OCI-LY7 (cell line): ENCODE measurements around the gene CLTB. TPM values are rescaled to one million over a fixed set of nuclear protein-coding genes. Genes with fewer than 3 reads are reported as not detected.

Experiments
- BruUV-seq: library from RNA; stranded (reverse); fragments of 400-500 nt; replicated peaks from 2 replicates; lab custom pipeline; 2021; lab: Mats Ljungman, UMichigan
- CTCF ChIA-PET: fragments of 300-600 bp; sonication (Branson Sonifier 250); formaldehyde crosslinking; loops from one replicate; lab custom pipeline; 2022; ENCODE audit warnings: antibody characterized with exemption; ENCODE audit not compliant: unreplicated experiment; lab: Charles Lee
- POLR2A ChIA-PET: fragments of 300-600 bp; sonication (Branson Sonifier 250); formaldehyde crosslinking; loops from one replicate; lab custom pipeline; 2022; ENCODE audit warnings: antibody characterized with exemption; lab: Charles Lee
- DNase-seq: peaks from one replicate; pipeline ENCODE4 v3.0.0-alpha.2; 2015; ENCODE audit warnings: low spot score
- H2AFZ ChIP-seq: fragments of 200-600 bp; sonication (generic), shearing (Covaris generic); 2 replicates; pipeline ENCODE4 v1.6.1; 2014; ENCODE audit warnings: mild to moderate bottlenecking, antibody characterized with exemption, low read length, moderate library complexity
- H3K27ac ChIP-seq: fragments of 200-600 bp; sonication (generic); 2 replicates; pipeline ENCODE4 v1.5.1; 2014; ENCODE audit warnings: mixed run types, low read depth, mild to moderate bottlenecking, moderate library complexity, low read length, inconsistent platforms; ENCODE audit not compliant: poor library complexity, severe bottlenecking
- H3K36me3 ChIP-seq: fragments of 200-600 bp; sonication (generic); 2 replicates; pipeline ENCODE4 v1.6.1; 2014; ENCODE audit warnings: mild to moderate bottlenecking, antibody characterized with exemption, low read length, moderate library complexity, mixed read lengths; ENCODE audit not compliant: insufficient read depth
- H3K4me1 ChIP-seq: fragments of 200-600 bp; sonication (generic); 2 replicates; pipeline ENCODE4 v1.5.1; 2014; ENCODE audit warnings: mild to moderate bottlenecking, low read length; ENCODE audit not compliant: insufficient read depth, poor library complexity, severe bottlenecking
- H3K4me2 ChIP-seq: fragments of 200-600 bp; sonication (generic); 2 replicates; pipeline ENCODE4 v1.6.1; 2014; ENCODE audit warnings: mild to moderate bottlenecking, low read length
- H3K4me3 ChIP-seq: fragments of 200-600 bp; sonication (generic); 2 replicates; pipeline ENCODE4 v1.5.1; 2014; ENCODE audit warnings: mild to moderate bottlenecking, low read depth, low read length; ENCODE audit not compliant: poor library complexity, severe bottlenecking
- H3K79me2 ChIP-seq: fragments of 200-600 bp; sonication (generic); 2 replicates; pipeline ENCODE4 v1.6.1; 2016; ENCODE audit warnings: low read depth, mild to moderate bottlenecking, low read length, moderate library complexity, mixed read lengths; ENCODE audit not compliant: insufficient read depth
- H3K9me2 ChIP-seq: fragments of 200-600 bp; sonication (generic); 2 replicates; pipeline ENCODE4 v1.6.1; 2016; ENCODE audit warnings: mild to moderate bottlenecking, low read length, mixed read lengths; ENCODE audit not compliant: insufficient read depth
- H3K9me3 ChIP-seq: fragments of 200-600 bp; sonication (generic); 2 replicates; pipeline ENCODE4 v1.6.1; 2014; ENCODE audit warnings: mild to moderate bottlenecking, mixed run types, low read length, mixed read lengths
- H4K20me1 ChIP-seq: fragments of 200-600 bp; sonication (generic); 2 replicates; pipeline ENCODE4 v1.6.1; 2014; ENCODE audit warnings: mild to moderate bottlenecking, antibody characterized with exemption, low read length, moderate library complexity, mixed read lengths; ENCODE audit not compliant: insufficient read depth
- EZH2phosphoT487 ChIP-seq: fragments of 200-600 bp; sonication (generic); IDR thresholded peaks from 2 replicates; pipeline ENCODE4 v1.6.1; 2018; ENCODE audit warnings: low read depth, borderline replicate concordance, mild to moderate bottlenecking, mixed run types, antibody characterized with exemption, low read length, moderate library complexity, mixed read lengths
- intact Hi-C: fragments of 100-400 bp; cut with micrococcal nuclease; formaldehyde crosslinking; loops from one replicate; pipeline ENCODE4 v1.10.0; 2022; ENCODE audit not compliant: unreplicated experiment
- total RNA-seq, 2 experiments: library from RNA; depleted of rRNA in 1 of 2; stranded (reverse); fragments of >200 nt in 1 of 2; shearing (Covaris generic) in 1 of 2; gene quantifications; 2 replicates each; pipeline ENCODE4 v1.2.3, GENCODE V29; 2014 to 2022
- TF ChIP-seq, protein P1 (sequence below): fragments of 200-600 bp; sonication (generic); conservative IDR thresholded peaks from 2 replicates; pipeline ENCODE4 v1.5.1; 2014; ENCODE audit warnings: mild to moderate bottlenecking, antibody characterized with exemption, low read length, moderate library complexity, mixed read lengths

Gene CLTB
- total RNA-seq, 2 experiments from 2014 or later: 53.0 to 53.4 TPM

DNA sequence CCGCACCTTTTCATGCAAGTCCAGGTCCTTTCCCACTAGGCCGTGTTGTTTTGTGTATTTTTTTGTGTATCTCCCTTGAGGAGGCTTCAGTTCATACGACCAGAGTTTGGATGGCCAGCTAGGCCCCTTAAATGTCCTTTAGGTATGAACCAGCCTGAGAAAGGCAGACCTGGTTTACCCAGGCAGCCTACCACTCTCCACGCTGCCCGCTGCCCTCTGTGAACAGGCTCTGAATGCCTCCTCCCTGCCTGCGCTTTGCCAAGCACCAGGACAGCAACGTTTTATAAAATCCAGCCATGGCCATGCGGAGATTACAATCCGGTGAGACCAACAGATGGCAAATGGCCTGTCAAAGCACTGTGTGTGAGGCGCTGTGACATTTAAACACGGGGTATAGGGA is 626 bp upstream of the CLTB start:
- no peak for TF ChIP-seq EZH2phosphoT487
- TF ChIP-seq, protein P1, sequence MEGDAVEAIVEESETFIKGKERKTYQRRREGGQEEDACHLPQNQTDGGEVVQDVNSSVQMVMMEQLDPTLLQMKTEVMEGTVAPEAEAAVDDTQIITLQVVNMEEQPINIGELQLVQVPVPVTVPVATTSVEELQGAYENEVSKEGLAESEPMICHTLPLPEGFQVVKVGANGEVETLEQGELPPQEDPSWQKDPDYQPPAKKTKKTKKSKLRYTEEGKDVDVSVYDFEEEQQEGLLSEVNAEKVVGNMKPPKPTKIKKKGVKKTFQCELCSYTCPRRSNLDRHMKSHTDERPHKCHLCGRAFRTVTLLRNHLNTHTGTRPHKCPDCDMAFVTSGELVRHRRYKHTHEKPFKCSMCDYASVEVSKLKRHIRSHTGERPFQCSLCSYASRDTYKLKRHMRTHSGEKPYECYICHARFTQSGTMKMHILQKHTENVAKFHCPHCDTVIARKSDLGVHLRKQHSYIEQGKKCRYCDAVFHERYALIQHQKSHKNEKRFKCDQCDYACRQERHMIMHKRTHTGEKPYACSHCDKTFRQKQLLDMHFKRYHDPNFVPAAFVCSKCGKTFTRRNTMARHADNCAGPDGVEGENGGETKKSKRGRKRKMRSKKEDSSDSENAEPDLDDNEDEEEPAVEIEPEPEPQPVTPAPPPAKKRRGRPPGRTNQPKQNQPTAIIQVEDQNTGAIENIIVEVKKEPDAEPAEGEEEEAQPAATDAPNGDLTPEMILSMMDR: no peak
- Histone ChIP-seq H3K36me3 (no peaks in the 10 kb centered on the region), H3K4me2 (peak overlapping the region; percentile 68), H2AFZ (peak overlapping the region; percentile 78), H3K9me2 (no peaks in the 10 kb centered on the region), H3K27ac (no peak overlapping the region), H3K4me3 (peak overlapping the region; percentile 86), H4K20me1 (no peaks in the 10 kb centered on the region), H3K9me3 (peaks cover 13% of the 10 kb centered on the region; the same call in 1 of the 2 replicates), H3K4me1 (peaks cover 19% of the 10 kb centered on the region), H3K79me2 (peaks cover 11% of the 10 kb centered on the region; the same call in 1 of the 2 replicates)
- intact Hi-C loops: loop anchor here (1.0 to 2.0 kb wide), 4 partner anchors 126 to 230 kb away; partner anchors contain the start of gene TSPAN17
- BruUV-seq: no TSS peak
- CTCF ChIA-PET: interaction anchor here (0.5 to 0.6 kb wide), 4 partner anchors 9 to 321 kb away, joined by 3 read pairs; no protein-coding TSS in a partner anchor
- DNase-seq: no peak
- POLR2A ChIA-PET: no interaction called here

DNA sequence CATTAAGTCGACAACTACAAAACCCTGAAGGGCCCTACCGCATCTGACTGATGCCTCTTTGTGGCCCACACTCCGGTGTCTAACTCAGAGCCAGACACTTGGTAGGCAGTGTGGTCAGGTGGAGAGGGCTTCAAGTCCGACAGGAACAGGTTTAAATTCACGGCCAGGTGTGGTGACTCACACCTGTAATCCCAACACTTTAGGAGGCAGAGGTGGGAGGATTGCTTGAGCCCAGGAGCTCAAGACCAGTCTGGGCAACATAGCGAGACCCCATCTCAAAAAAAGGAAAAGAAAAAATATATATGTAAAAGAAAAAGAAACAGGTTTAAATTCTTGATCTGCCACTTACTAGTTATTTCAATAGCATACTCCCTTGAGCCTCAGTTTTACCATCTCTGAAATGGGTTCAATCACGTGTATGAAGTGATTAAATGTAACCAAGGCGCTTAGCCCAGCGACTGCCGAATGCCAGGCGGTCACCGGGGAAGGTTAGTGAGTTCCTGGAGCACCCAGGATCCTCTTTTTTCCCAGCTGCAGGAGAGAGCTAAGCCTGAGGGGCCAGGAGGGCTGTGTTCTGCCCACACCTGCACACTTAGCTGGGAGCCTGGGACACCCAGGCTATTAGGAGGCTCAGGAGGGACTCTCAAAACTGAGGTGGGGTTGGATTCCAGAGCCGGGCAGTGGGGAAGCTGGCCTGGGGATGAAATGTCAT is 943 bp downstream of the CLTB start:
- ChIA-PET POLR2A (interaction anchor here (0.6 to 0.7 kb wide), 2 partner anchors 123 to 1034 kb away, joined by 3 to 4 read pairs; no protein-coding TSS in a partner anchor), CTCF (no interaction called here)
- Histone ChIP-seq H3K9me2 (no peaks in the 10 kb centered on the region), H3K9me3 (peaks cover 2% of the 10 kb centered on the region; the same call in 1 of the 2 replicates), H2AFZ (peak overlapping the region; percentile 60; the same call in 1 of the 2 replicates), H4K20me1 (no peaks in the 10 kb centered on the region), H3K4me2 (peak overlapping the region; percentile 94), H3K36me3 (no peaks in the 10 kb centered on the region), H3K4me1 (peaks cover 25% of the 10 kb centered on the region), H3K4me3 (peak overlapping the region; percentile 86), H3K79me2 (peaks cover 11% of the 10 kb centered on the region; the same call in 1 of the 2 replicates), H3K27ac (peak overlapping the region; percentile 2)
- DNase-seq: peak; percentile 18
- TF ChIP-seq EZH2phosphoT487: no peak
- TF ChIP-seq, protein P1: no peak
- BruUV-seq: no TSS peak
- intact Hi-C loops: no loop called here

DNA sequence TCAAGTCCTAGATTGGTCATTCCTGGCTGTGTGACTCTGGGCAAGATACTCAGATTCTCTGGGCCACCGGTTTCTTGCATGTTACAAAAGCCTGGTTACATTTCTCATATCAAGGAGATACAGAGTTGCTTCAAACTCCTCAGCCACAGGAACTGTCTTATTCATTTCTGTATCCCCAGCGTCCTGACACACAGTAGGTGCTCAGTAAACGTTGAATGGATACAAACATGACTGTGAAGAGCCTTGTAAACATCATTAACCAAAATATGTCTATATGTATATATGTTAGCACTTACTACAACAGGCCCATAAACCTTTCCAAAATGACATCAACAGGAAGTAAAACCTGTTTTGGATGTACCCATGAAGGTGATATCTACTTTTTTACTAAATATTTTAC is 1.6 kb downstream of the CLTB start:
- POLR2A ChIA-PET: no interaction called here
- TF ChIP-seq, protein P1: no peak
- no peak for TF ChIP-seq EZH2phosphoT487
- CTCF ChIA-PET: no interaction called here
- H3K4me2 ChIP-seq: peak overlapping the region; percentile 94
- intact Hi-C loops: no loop called here
- peaks cover 25% of the 10 kb centered on the region for H3K4me1 ChIP-seq
- no peaks in the 10 kb centered on the region for H3K9me2 ChIP-seq
- H4K20me1 ChIP-seq: no peaks in the 10 kb centered on the region
- H3K4me3 ChIP-seq: peak overlapping the region; percentile 86
- no peak overlapping the region for H2AFZ ChIP-seq
- H3K9me3 ChIP-seq: no peaks in the 10 kb centered on the region
- peaks cover 11% of the 10 kb centered on the region; the same call in 1 of the 2 replicates for H3K79me2 ChIP-seq
- TSS peak; percentile 77 for BruUV-seq
- no peak overlapping the region for H3K27ac ChIP-seq
- DNase-seq: no peak
- peaks cover 6% of the 10 kb centered on the region; the same call in 1 of the 2 replicates for H3K36me3 ChIP-seq
